ENCODE results near the gene NQO2.
"Not testable (repeated sequence)": the region's sequence is repeated elsewhere in the genome, so short reads cannot be mapped to it uniquely, and the experiment has no call there.

Gene NQO2

DNA sequence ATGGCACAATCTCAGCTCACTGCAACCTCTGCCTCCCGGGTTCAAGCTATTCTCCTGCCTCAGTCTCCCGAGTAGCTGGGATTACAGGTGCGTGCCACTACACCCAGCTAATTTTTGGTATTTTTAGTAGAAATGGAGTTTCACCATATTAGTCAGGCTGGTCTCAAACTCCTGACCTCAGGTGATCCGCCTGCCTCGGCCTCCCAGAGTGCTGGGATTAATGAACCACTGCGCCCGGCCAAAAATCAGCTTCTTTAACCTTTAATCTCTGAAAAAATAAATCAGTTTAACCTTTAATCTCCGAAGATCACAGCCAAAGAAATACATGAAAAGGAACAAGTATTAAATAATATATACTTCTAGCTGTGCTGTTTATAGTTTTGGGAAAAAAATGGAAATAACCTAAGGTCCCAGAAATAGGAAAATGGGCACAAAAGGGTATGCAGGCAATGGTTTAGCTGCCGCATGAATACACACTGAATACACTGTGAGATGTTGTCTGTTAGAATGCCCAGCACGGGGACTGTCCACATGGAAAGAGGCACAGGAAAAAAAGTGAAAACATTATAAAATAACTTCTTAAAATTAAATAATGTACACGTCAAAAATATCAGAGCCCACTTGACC lies 1.6 kb downstream of the NQO2 start:
- DNase-seq (ENCODE audit: low read depth) = no peak
- TF ChIP-seq, protein P1, sequence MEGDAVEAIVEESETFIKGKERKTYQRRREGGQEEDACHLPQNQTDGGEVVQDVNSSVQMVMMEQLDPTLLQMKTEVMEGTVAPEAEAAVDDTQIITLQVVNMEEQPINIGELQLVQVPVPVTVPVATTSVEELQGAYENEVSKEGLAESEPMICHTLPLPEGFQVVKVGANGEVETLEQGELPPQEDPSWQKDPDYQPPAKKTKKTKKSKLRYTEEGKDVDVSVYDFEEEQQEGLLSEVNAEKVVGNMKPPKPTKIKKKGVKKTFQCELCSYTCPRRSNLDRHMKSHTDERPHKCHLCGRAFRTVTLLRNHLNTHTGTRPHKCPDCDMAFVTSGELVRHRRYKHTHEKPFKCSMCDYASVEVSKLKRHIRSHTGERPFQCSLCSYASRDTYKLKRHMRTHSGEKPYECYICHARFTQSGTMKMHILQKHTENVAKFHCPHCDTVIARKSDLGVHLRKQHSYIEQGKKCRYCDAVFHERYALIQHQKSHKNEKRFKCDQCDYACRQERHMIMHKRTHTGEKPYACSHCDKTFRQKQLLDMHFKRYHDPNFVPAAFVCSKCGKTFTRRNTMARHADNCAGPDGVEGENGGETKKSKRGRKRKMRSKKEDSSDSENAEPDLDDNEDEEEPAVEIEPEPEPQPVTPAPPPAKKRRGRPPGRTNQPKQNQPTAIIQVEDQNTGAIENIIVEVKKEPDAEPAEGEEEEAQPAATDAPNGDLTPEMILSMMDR (conservative IDR thresholded peaks at IDR 0.05; ENCODE audit: low read length) = no peak
- no peak overlapping the region for H3K4me3 ChIP-seq (ENCODE audit: low read length)

DNA sequence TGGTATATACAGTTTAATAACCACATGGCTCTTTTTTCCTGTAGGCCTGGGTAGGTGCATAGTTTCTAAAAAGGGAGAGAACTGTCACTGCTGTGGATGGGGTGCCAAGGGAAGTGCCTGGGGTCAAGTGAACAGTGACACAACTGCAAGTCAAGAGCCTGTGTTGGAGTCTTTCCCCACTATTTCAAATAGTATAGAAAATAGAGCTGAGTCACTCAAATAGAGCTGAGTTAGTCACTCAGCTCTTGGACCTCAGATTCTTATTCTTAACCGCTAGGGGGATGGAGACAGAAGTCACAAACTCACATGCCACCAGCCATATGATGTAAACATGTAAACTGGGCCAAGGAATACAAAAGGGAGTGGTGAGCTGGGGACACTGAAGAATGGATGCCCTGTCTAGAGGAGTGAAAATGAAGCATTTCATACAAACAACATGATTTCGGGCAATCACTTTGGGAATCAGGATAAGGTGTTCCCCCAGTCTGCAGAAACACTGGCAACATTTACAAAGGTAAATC lies 2.1 kb downstream of the NQO2 start:
- peak; percentile 88 for DNase-seq (ENCODE audit: low read depth)
- H3K4me3 ChIP-seq (ENCODE audit: low read length) = no peak overlapping the region
- TF ChIP-seq, protein P1 (conservative IDR thresholded peaks at IDR 0.05; ENCODE audit: low read length) = peak; percentile 66

DNA sequence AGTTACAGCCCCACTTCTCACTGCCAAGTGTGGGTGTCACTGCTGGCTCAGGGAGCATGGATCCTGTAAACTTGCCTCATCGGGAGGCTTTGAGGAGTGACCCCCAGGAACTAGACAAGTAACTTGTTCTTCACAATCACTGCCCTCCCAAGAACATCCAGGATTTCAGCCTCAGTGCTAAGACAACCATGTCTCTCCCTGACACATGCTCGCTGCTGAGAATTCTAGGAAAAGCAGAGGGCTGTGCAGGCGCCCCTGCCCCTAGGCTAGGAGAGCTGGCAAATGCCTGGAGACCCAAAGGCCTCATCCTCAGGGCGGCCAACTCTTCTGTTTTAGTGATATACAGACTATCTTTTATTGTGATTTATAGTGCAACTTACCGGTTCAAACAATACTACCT lies 3.5 kb downstream of the NQO2 start:
- not testable (repeated sequence) for DNase-seq (ENCODE audit: low read depth); H3K4me3 ChIP-seq (ENCODE audit: low read length)

DNA sequence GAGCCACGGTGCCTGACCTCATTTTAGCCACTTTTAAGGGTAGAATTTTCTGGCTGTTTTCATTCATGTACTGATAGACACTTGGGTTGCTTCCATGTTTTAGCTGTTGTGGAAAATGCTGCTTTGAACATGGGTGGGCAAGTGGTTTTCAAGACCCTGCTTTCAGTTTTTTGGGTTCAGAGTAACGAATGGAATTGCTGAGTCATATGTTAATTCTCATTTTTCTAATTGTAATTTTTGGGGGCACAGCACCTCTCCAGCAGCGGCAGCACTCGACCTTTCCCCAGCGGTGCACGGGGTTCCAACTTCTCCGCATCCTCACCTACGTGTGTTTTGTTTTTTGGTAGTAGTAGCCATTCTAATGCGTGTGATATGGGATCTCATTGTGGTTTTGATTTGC lies 5.4 kb downstream of the NQO2 start:
- no peak for DNase-seq (ENCODE audit: low read depth)
- TF ChIP-seq, protein P1 (conservative IDR thresholded peaks at IDR 0.05; ENCODE audit: low read length) = no peak
- H3K4me3 ChIP-seq (ENCODE audit: low read length) = no peak overlapping the region

DNA sequence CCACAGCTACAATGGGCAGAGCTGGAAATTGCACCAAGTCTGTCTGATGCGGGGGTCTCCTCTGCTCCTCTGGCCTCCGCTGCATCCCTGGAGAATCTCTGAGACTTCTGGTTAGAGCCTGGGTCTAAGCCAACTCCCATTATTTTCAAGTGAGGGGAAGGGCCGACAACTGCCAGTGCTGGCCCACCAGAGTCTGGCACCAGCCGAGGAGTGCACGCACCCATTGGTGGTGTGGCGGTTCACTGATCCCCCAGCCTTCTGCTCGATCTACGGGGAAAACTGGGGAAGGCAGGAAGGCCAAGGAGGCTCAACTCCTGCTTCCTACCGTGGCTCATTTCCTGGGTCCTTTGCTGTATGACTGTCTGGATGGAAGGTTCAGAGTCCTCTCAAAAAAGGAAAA lies 6.2 kb downstream of the NQO2 start:
- no peak for DNase-seq (ENCODE audit: low read depth)
- TF ChIP-seq, protein P1 (conservative IDR thresholded peaks at IDR 0.05; ENCODE audit: low read length) = no peak
- no peak overlapping the region for H3K4me3 ChIP-seq (ENCODE audit: low read length)

DNA sequence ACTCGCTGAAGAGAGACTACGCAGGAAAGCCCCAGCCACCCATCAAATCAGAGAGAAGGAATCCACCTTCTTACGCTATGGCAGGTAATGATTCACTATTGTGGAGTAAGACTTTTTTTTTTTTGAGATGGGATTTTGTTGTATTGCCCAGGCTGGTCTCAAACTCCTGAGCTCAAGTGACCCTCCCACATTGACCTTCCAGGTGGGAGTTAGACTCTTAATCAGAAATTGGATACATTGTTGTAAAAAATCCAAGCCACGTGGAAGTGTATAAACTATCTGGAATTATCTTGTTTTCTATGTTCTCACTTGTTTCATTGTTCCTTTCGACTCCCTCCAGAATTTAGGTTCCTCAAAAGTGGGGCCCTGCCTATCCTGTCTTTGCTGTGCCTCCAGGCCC lies 6.8 kb downstream of the NQO2 start:
- TF ChIP-seq, protein P1 (conservative IDR thresholded peaks at IDR 0.05; ENCODE audit: low read length) = no peak
- H3K4me3 ChIP-seq (ENCODE audit: low read length) = no peak overlapping the region
- no peak for DNase-seq (ENCODE audit: low read depth)

DNA sequence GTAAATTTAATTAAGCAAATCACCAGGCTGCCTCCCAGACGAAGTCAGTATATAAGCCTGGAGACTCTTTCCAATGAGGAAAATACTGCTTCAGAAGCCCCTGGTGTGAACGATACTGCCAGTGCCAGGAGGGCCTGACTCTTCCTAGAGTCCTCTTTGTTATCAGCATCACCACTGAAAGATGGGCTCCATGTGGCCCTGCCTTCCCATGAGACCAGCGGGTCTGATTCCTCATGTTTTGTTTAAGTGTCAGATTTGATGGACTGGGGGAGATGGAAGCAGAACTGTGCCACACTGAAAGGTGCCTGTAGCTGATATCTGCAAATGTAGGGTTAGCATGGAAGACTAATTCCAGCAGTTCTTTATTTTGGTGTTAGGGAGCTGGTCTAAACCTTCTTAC lies 7.9 kb downstream of the NQO2 start:
- no peak for DNase-seq (ENCODE audit: low read depth)
- no peak overlapping the region for H3K4me3 ChIP-seq (ENCODE audit: low read length)
- TF ChIP-seq, protein P1 (conservative IDR thresholded peaks at IDR 0.05; ENCODE audit: low read length) = no peak

DNA sequence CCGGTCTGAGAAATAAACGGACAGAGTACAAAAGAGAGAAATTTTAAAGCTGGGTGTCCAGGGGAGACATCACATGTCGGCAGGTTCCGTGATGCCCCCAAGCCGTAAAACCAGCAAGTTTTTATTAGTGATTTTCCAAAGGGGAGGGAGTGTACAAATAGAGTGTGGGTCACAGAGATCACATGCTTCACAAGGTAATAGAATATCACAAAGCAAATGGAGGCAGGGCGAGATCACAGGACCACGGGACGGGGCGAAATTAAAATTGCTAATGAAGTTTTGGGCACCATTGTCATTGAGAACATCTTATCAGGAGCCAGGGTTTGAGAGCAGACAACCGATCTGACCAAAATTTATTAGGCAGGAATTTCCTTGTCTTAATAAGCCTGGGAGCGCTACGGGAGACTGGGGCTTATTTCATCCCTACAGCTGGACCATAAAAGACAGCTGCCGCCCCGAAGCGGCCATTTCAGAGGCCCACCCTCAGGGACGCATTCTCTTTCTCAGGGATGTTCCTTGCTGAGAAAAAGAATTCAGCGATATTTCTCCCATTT lies 9.1 kb downstream of the NQO2 start:
- DNase-seq (ENCODE audit: low read depth); H3K4me3 ChIP-seq (ENCODE audit: low read length): not testable (repeated sequence)

Measured in AG10803 (cell line).